AG08396 (cell line): ENCODE results near the gene STOML1.
"Not testable (repeated sequence)": the region's sequence is repeated elsewhere in the genome, so short reads cannot be mapped to it uniquely, and the experiment has no call there.

Source experiments
- DNase-seq: peaks from one replicate; pipeline ENCODE4 v3.0.0; 2012; ENCODE audit warnings: low spot score, mixed read lengths

The STOML1 gene

DNA sequence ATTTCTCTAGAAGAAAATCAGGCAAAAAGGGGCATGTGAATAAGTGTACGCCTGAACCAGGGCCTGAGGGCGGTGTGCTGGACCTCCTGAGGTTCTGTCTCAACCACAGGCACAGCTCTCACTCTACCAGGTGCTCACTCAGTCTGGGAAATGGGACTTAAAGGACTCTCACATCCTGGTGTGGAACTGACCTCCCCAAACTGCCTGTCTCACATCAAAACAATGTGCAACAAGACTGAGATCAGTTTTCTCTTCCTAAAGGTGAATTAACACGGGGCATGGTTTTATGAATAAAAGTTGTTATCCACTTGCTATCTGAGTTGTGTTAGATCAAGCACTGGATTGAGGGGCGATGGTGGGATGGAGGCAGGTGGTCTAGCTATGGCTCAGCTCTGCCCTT lies 4.8 kb downstream of the STOML1 start:
- DNase-seq = no peak

DNA sequence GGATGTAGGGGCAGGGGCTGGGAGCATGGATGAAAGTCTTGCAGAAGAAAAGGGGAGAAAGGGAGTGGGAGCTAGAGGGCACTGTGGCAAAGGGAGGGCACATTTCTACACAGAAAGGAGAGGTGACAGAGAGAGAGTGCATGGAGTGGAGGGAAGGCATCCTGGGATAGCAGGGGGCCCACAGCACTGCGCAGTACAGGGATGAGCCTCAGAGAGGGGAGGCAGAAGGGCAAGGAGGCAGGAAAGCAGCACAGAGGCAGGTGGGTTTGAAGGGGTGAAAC lies 5.4 kb downstream of the STOML1 start:
- DNase-seq = no peak

DNA sequence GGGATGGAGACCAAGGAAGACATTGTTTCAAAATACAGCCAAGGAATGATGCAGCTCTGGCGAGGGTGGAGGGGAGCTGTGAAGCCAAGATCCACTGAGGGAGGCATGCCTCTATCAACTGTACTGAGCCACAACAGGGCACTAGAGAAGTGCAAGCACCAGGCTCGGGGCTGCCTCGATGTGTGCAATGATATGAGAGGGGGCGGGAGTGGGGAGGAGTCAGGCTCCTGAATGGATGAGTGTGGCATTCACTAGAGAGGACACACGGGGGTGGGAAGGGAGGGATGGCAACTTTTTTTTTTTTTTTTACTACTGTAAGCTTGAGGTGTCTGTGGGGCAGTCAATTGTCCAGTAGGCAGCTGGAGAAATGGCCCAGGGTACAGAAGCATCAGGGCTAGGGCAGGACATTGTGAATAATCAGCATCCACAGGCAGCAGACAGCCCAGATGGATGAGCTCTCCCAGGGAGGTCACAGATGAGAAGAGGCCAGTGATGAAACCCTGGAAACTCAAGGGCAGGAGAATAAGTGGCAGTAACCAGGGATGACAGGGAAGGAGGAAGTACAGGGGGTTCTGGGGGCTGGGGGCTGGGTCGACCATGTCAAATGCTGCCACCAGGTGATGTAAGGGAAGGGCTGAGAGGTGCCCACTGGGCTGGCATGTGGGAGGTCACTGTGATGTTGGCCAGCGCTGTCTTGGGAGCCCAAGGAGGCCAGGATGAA lies 5.9 kb downstream of the STOML1 start:
- no peak for DNase-seq

- DNase-seq = no peak
Observed at GRCh38 chr15:73985101-73985873, 6.8 kb downstream of the STOML1 start.

- no peak for DNase-seq
Observed at GRCh38 chr15:73984208-73984979, 7.7 kb downstream of the STOML1 start.

- no peak for DNase-seq
Observed at GRCh38 chr15:73983773-73984172, 8.3 kb downstream of the STOML1 start.

- peak; percentile 76 for DNase-seq
Observed at GRCh38 chr15:73983211-73983727, 8.8 kb downstream of the STOML1 start.

DNA sequence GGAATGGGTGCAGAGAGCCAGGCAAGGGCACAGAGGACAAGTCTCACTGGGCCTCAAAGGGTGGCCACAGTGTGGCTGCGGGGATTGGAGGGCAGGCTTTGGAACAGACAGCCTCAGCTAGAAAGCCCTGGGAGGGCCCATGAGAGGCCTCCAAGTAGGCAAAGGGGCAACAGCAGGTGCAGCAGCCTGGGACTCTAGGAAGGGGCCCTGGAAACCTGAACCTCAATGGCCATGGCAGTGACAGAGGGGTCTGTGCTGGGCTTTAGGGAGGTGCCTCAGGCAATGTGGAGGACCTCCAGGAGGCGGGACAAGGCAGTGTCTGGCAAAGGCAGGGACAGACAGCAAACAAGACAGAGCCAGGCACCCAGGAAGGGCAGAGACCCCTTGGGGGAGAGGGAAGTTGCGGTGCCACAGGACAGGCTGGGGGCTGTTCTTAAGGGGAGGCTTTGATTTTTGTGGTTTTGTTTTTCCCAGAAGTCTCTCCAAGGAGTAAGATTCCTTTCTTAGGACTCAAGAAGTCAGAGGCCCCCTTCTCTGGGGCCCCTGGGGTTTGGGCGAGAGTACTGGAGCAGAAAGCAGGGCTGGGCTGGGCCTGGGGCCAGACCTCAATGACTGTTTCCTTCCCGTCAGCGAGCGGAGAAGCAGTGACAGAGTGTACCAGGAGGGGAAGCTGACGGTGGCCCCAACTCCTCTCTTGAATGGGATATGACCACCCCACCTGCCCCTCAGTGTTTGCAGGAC lies 9.7 kb downstream of the STOML1 start:
- peak; percentile 76 for DNase-seq

GRCh38 chr15:73981761-73982221 lies 10.3 kb downstream of the STOML1 start:
- DNase-seq = no peak

DNA sequence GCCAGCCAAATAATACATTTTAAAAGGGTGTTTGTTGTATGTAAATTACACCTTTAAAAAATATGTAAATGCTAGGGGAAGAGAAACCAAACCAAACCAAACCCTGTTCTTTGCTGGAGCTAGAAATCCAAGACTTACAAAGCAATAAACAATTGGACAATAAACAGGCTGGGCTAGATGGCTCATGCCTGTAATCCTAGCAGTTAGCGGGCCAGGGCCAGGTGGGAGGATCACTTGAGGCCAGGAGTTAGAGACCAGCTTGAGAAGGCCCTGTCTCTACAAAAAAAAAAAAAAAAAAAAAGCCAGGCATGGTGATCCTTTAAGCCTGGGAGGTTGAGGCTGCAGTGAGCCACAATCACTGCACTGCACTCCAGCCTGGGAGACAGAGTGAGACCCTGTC lies 12.5 kb downstream of the STOML1 start:
- no peak for DNase-seq

DNA sequence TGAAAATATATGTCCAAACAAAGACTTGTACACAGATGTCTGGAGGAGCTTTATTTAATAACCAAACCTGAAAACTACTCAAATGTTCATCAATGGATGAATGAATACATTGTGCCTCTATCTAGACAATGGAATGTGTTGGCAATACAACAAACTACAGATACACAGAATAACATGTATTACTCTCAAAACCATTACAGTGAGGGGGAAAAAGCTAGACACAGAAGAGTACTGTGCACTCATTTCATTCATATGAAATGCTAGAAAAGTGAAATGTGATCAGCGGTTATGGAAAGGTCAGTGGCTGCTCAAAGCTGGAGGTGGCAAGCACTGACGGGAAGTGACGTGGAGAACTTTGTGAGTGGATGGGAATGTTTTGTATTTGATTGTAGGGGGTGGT lies 13.2 kb downstream of the STOML1 start:
- no peak for DNase-seq

DNA sequence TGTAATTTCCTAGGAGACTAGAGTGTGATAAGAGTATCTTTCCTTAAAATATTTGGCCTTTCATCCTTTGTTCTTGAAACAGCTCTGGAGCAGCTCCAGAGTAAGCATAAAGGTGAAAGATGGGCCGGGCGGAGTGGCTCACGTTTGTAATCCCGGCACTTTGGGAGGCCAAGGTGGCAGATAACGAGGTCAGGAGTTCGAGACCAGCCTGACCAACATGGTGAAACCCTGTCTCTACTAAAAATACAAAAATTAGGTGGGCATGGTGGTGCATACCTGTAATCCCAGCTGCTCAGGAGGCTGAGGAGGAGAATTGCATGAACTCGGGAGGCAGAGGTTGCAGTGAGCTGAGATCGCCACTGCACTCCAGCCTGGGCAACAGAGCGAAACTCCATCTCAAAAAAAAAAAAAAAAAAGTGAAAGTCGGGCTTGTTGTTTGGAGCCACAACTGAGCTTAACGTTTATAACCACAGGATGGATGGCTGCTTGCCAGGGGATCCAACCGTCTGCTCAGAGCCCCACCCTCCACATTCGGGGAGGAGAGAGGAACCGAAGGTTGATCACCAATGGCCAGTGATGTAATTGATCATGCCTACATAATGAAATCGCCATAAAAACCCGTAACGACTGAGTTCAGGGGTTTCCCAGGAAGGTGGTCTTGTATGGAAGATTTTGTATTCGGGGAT lies 16.5 kb downstream of the STOML1 start:
- DNase-seq = not testable (repeated sequence)

DNA sequence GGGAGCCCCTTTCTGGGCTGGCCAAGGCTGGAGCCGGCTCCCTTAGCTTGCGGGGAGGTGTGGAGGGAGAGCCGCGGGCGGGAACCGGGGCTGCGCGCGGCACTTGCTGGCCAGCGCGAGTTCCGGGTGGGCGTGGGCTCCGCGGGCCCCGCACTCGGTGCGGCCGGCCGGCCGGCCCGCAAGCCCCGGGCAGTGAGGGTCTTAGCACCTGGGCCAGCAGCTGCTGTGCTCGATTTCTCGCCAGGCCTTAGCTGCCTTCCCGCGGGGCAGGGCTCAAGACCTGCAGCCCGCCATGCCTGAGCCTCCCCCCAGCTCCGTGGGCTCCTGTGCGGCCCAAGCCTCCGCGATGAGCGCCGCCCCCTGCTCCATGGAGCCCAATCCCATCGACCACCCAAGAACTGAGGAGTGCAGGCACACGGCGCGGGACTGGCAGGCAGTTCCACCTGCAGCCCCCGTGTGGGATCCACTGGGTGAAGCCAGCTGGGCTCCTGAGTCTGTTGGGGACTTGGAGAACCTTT lies 18.4 kb downstream of the STOML1 start:
- not testable (repeated sequence) for DNase-seq

- DNase-seq = peak; percentile 87
Observed at GRCh38 chr15:73972984-73973682, 19.0 kb downstream of the STOML1 start.

DNA sequence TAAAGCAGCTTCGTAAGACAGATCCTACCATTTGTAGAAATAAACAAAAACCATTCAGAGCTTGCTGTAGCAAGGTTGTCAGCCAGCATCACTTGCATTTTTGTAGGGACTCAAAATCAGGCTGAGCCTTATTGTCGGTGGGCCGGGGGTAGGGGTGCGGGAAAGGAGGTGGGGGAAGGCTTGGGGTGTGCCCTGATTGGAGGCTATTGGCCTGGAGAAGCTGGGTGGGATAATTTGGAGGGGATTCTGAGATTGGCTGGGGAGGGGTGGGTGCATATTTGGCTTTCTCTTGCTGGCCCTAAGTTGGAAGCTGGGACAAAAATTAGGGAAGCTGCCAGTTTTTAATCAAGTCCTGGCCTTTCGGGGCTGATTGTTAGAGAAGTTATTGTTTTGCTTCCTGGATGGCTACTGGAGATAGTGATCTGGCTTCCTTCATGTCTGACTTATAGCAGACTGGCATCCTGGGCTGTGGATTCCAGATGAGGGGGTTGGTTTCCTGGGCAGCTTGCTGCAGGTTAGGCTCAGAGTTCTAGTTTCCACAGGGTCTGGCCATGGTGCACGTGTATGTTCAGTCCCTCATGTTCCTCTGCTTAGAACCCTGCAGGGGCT lies 22.8 kb downstream of the STOML1 start:
- DNase-seq = no peak

GRCh38 chr15:73968461-73968860 lies 23.6 kb downstream of the STOML1 start:
- no peak for DNase-seq

DNA sequence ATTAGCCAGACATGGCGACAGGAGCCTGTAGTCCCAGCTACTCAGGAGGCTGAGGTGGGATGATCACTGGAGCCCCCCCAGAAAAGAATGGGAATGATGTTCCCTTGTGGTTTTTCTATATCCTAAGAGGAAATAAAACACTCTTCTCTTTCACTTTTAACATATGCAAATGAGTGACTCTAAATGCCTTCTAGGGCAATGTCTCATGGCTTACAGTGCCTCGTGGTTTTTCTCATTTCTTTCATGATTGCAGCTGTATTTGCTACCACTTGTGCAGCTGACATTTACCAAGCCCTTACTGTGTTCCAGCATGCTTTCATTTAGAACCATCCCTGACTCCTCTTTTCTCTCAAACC lies 26.4 kb downstream of the STOML1 start:
- DNase-seq = no peak

DNA sequence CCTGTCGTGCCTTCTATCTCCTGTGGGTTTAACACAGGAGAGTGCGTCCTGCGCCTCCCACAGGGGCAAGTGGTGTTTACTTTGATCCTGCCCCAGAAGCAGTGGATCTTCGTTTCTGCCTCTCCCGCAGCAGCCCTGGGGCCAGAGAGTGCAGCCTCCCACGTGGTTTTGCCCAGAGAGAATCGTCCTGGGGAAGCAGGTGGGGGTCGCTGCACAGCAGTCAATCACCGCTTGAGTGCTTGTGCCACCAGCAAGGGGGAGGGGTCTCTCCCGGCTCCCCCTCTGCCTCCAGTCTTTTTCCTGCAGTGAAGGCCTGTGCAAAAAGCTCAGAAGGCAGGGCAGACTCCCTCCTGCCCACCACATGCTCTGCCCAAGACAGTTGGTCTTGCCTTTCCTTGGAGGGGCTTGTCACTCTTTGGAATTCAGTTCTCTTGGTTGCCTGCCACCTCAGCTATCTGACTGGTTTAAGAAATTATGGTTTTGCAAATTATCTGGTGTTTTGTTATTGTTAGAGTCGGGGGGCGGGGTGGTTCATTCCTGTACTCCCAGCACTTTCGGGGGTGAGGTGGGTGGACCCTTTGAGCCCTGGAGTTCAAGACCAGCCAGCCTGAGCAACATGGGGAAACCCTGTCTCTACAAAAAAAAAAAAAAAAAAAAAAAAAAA lies 26.9 kb downstream of the STOML1 start:
- DNase-seq = no peak

- DNase-seq = peak; percentile 79
Observed at GRCh38 chr15:73964736-73965093, 27.4 kb downstream of the STOML1 start.

GRCh38 chr15:73962433-73962832 lies 29.7 kb downstream of the STOML1 start:
- no peak for DNase-seq
